K562 (cell line): ENCODE results near the gene MMP23B. TPM values are rescaled to one million over a fixed set of nuclear protein-coding genes. Genes with fewer than 3 reads are reported as not detected.
A peak's percentile ranks its signal among the peaks of the same experiment; 100 is the strongest.

ENCODE experiments used
- ARNT ChIP-seq, 2 experiments: fragments of 450-650 bp; IDR thresholded peaks; 2 replicates each; pipeline ENCODE4 v1.6.1; 2016; ENCODE audit warnings: mild to moderate bottlenecking in 1 of 2
- GABPB1 ChIP-seq: sonication (generic); formaldehyde crosslinking; IDR thresholded peaks from 2 replicates; pipeline ENCODE4 v1.8.0; 2022; ENCODE audit warnings: mild to moderate bottlenecking, missing genetic modification reagents
- HDAC2 ChIP-seq: fragments of 450-650 bp; IDR thresholded peaks from 2 replicates; pipeline ENCODE4 v1.6.1; 2016; ENCODE audit warnings: mild to moderate bottlenecking
- HMGN3 ChIP-seq: IDR thresholded peaks from 2 replicates; pipeline ENCODE4 v1.6.1; 2011; ENCODE audit warnings: borderline replicate concordance, low read depth, mild to moderate bottlenecking, mixed read lengths, low read length; ENCODE audit not compliant: insufficient read length; ENCODE audit errors: extremely low read depth
- HNRNPL ChIP-seq: fragments of 200-400 bp; formaldehyde crosslinking; IDR thresholded peaks from 2 replicates; pipeline ENCODE4 v1.6.1; 2017; ENCODE audit warnings: low read depth, mild to moderate bottlenecking, low read length
- ILF3 ChIP-seq: fragments of 450-650 bp; IDR thresholded peaks from 2 replicates; pipeline ENCODE4 v1.6.1; 2018; ENCODE audit warnings: antibody characterized with exemption, mild to moderate bottlenecking, moderate library complexity, borderline replicate concordance
- MGA ChIP-seq: fragments of 450-650 bp; IDR thresholded peaks from 2 replicates; pipeline ENCODE4 v1.6.1; 2016; ENCODE audit warnings: mild to moderate bottlenecking, moderate library complexity
- NR2C2 ChIP-seq, 2 experiments: fragments of 200-800 bp in 1 of 2; sonication (Bioruptor generic) in 1 of 2; sonication (generic) in 1 of 2; formaldehyde crosslinking in 1 of 2; IDR thresholded peaks; 2 replicates each; pipeline versions ENCODE4 v1.6.1 to v1.8.0; 2016 to 2022; ENCODE audit warnings: mild to moderate bottlenecking in 1 of 2, missing compliant biosample characterization in 1 of 2, missing genetic modification characterization in 1 of 2, missing genetic modification reagents in 1 of 2
- PHF8 ChIP-seq: fragments of 200-600 bp; sonication (generic); IDR thresholded peaks from 2 replicates; pipeline ENCODE4 v1.6.1; 2012; ENCODE audit warnings: mixed run types, mild to moderate bottlenecking, inconsistent platforms, low read length, moderate library complexity, borderline replicate concordance
- PREB ChIP-seq: sonication (generic); formaldehyde crosslinking; IDR thresholded peaks from 2 replicates; pipeline ENCODE4 v1.8.1; 2023; ENCODE audit warnings: mild to moderate bottlenecking, missing genetic modification reagents
- ZFX ChIP-seq: sonication (generic); formaldehyde crosslinking; IDR thresholded peaks from 2 replicates; pipeline ENCODE4 v1.8.0; 2022; ENCODE audit warnings: mild to moderate bottlenecking, missing genetic modification reagents, moderate library complexity
- ZNF766 ChIP-seq: fragments of 200-800 bp; sonication (Bioruptor generic); conservative IDR thresholded peaks from 2 replicates; pipeline ENCODE4 v1.6.1; 2016; ENCODE audit warnings: missing genetic modification characterization, missing compliant biosample characterization
- polyA plus RNA-seq, 8 experiments: library from polyadenylated mRNA; depleted of rRNA in 4 of 8; stranded (reverse) in 5 of 8; unstranded in 3 of 8; fragments of >200 nt; fragmentation: Nextera tagmentation in 2 of 8; fragmentation: Illumina TruSeq in 1 of 8; extraction: Ambion mirVana in 2 of 8; extraction: Trizol in 1 of 8; gene quantifications; 2 replicates each; pipeline versions ENCODE4 v1.2.1 to v1.2.3, GENCODE V29; 2011 to 2014; ENCODE audit warnings: inconsistent platforms in 1 of 8, missing spikeins in 1 of 8
- total RNA-seq, 7 experiments: library from RNA; depleted of rRNA in 6 of 7; stranded (reverse); fragments of >200 nt in 6 of 7; fragmentation: Illumina TruSeq in 2 of 7; extraction: Trizol in 2 of 7; gene quantifications; 2 replicates each; pipeline versions ENCODE4 v1.2.1 to v1.2.3, GENCODE V29; 2011 to 2021; ENCODE audit warnings: low replicate concordance in 1 of 7
- TF ChIP-seq, protein P1 (sequence below): sonication (generic); formaldehyde crosslinking; IDR thresholded peaks from 2 replicates; pipeline ENCODE4 v1.8.1; 2023; ENCODE audit warnings: mild to moderate bottlenecking, missing genetic modification reagents, moderate library complexity

MMP23B gene
- total and polyA plus RNA-seq, 9 of the 15 experiments (the other 6 are each of a cell fraction or from before 2014, with no cell fraction given): 0.28 to 1.2 (median 0.41) TPM; not detected in 5

DNA sequence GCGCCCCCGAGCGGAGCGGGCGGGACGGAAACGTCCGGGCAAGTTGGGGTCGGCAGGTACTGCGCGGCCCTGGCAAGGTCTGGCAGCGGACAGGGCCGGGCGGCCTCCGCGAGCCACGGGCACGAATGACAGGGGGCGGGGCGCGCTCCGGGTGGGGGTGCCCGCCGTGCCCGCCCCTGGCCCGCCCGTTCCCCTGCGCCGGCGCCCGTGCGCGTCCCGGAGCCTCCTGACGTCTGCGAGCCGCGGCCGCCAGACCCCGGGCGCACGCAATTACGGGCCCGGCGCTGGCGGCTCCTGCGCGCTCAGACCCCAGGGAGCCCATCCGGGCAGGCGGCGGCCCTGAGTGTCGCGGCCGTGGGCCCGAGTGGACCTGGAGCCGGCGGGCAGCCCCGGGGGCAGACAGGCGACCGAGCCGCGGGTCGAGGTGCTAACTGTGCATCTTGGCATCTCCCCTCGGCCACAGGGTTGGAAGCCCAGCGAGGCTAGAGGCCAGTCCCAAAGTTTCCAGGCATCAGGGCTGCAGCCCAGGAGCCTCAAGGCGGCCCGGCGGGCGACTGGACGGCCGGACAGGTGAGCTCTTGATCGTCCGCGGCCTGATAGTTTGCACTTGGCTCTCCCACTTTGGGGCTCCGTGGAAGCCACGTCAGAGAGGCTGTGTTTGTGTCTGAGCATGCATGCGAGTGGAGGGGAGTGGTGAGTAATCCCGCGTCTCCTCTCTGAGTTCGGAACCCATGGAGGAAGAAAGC, 15.8 kb upstream of the MMP23B start (continued):
- no peak for TF ChIP-seq HMGN3
- no peak for TF ChIP-seq ZFX
- TF ChIP-seq PREB (CRISPR knock-in tag): peak; percentile 94; the same call in 1 of the 2 replicates
- TF ChIP-seq, protein P1, sequence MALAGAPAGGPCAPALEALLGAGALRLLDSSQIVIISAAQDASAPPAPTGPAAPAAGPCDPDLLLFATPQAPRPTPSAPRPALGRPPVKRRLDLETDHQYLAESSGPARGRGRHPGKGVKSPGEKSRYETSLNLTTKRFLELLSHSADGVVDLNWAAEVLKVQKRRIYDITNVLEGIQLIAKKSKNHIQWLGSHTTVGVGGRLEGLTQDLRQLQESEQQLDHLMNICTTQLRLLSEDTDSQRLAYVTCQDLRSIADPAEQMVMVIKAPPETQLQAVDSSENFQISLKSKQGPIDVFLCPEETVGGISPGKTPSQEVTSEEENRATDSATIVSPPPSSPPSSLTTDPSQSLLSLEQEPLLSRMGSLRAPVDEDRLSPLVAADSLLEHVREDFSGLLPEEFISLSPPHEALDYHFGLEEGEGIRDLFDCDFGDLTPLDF: no peak
- no peak for TF ChIP-seq PHF8
- TF ChIP-seq ZNF766 (CRISPR knock-in tag): no peak
- TF ChIP-seq NR2C2 (CRISPR knock-in tag; IDR thresholded peaks at IDR 0.05): no peak; the same call in 1 of the 2 replicates
- peak; percentile 84 for TF ChIP-seq NR2C2 (tag; IDR thresholded peaks at IDR 0.05)
- no peak for TF ChIP-seq GABPB1 (CRISPR knock-in tag)
- peak; percentile 55; the same call in 1 of the 2 replicates for TF ChIP-seq ILF3
- TF ChIP-seq MGA: no peak
- TF ChIP-seq HNRNPL: peak; percentile 72
- no peak for TF ChIP-seq HDAC2
- TF ChIP-seq ARNT (IDR thresholded peaks at IDR 0.05): no peak
